Tibial nerve (tissue), 4 donors: Measurements from ENCODE around the gene FAM222B. TPM values are rescaled to one million over a fixed set of nuclear protein-coding genes. Genes with fewer than 3 reads are reported as not detected.
"Not testable (repeated sequence)": the region's sequence is repeated elsewhere in the genome, so short reads cannot be mapped to it uniquely, and the experiment has no call there.

Source experiments
- DNase-seq, 2 donors: peaks; one replicate each; pipeline ENCODE4 v3.0.0-alpha.2; 2019; ENCODE audit warnings: low spot score in 2 of 2
- H3K27ac ChIP-seq, 4 donors: fragments of 200-600 bp; sonication (generic) in 3 of 4; one replicate each; pipeline ENCODE4 v1.5.1; 2017 to 2019; ENCODE audit warnings: mild to moderate bottlenecking in 1 of 4
- H3K27me3 ChIP-seq, 2 donors: fragments of 200-600 bp; sonication (generic) in 1 of 2; one replicate each; pipeline versions ENCODE4 v1.5.1 to v1.6.0; 2017 to 2019
- H3K36me3 ChIP-seq, 3 donors: fragments of 200-600 bp; sonication (generic); one replicate each; pipeline ENCODE4 v1.5.1; 2018 to 2019
- H3K4me1 ChIP-seq, 4 donors: fragments of 200-600 bp; sonication (generic) in 3 of 4; one replicate each; pipeline ENCODE4 v1.5.1; 2017 to 2019
- H3K4me3 ChIP-seq, 4 donors: fragments of 200-600 bp; sonication (generic) in 3 of 4; one replicate each; pipeline ENCODE4 v1.5.1; 2017 to 2019; ENCODE audit warnings: mild to moderate bottlenecking in 1 of 4, moderate library complexity in 1 of 4
- H3K9me3 ChIP-seq, 4 donors: fragments of 200-600 bp; sonication (generic) in 3 of 4; one replicate each; pipeline ENCODE4 v1.5.1; 2017 to 2019
- EP300 ChIP-seq, 2 donors: sonication (generic); formaldehyde crosslinking; IDR thresholded peaks; one replicate each; pipeline ENCODE4 v1.6.1; 2017; ENCODE audit warnings: antibody characterized with exemption in 2 of 2, mild to moderate bottlenecking in 1 of 2
- POLR2A ChIP-seq, 2 donors: fragments of 450-650 bp; IDR thresholded peaks; one replicate each; pipeline ENCODE4 v1.6.1; 2017; ENCODE audit warnings: antibody characterized with exemption in 2 of 2, mild to moderate bottlenecking in 2 of 2, moderate library complexity in 2 of 2
- WGBS, 2 donors: methylation state at CpG; one replicate each; pipeline ENCODE4 v1.1.5; 2018; 5-methylcytosine and 5-hydroxymethylcytosine counted together
- total RNA-seq, 4 donors: library from RNA; depleted of rRNA; stranded (reverse); fragments of >200 nt; gene quantifications; one replicate each; pipeline ENCODE4 v1.1.0, GENCODE V29; 2016
- TF ChIP-seq, protein P1 (sequence below), 5 experiments: fragments of 200-600 bp in 3 of 5; fragments of 450-650 bp in 2 of 5; sonication (generic) in 3 of 5; IDR thresholded peaks; one replicate each; pipeline ENCODE4 v1.5.1; 2016 to 2019; ENCODE audit warnings: antibody characterized with exemption in 5 of 5, mild to moderate bottlenecking in 3 of 5, moderate library complexity in 2 of 5

FAM222B gene
- total RNA-seq, 4 donors from 2014 or later: 6.1 to 17.1 (median 11.4) TPM

GRCh38 chr17:28783161-28783560, 59.4 kb downstream of the FAM222B start:
- H3K27ac ChIP-seq: no peak overlapping the region

DNA sequence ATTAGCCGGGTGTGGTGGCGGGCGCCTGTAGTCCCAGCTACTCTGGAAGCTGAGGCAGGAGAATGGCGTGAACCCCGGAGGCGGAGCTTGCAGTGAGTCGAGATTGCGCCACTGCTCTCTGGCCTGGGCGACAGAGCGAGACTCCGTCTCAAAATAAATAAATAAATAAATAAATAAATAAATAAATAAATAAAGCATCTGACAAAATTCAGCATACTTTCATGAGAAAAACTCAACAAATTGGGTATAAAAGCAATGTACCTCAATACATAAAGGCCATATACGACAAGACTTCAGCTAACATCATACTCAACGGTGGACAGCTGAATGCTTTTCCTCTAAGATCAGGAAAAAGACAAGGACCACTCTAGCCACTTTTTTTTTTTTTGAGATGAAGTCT, 63.0 kb downstream of the FAM222B start:
- H3K4me1 ChIP-seq, H3K9me3 ChIP-seq, H3K4me3 ChIP-seq, DNase-seq, H3K36me3 ChIP-seq, H3K27me3 ChIP-seq, H3K27ac ChIP-seq: not testable (repeated sequence)
- WGBS, 2 donors: 95 to 97% methylated on average over 13 of the region's 13 CpGs

More at GRCh38 chr17:28783161-28783560, 59.4 kb downstream of the FAM222B start:
- Histone ChIP-seq H3K9me3 (no peaks in the 10 kb centered on the region), H3K4me1 (no peaks in the 10 kb centered on the region), H3K36me3 (peaks cover 0 to 2% (median 0%) of the 10 kb centered on the region in 3 donors), H3K27me3 (no peaks in the 10 kb centered on the region), H3K4me3 (no peak overlapping the region)
- WGBS, 2 donors: 88 to 90% methylated on average over 3 of the region's 3 CpGs
- no peak for DNase-seq
- TF ChIP-seq POLR2A (IDR thresholded peaks at IDR 0.05): no peak
- no peak for TF ChIP-seq EP300 (IDR thresholded peaks at IDR 0.05)
- TF ChIP-seq, protein P1, sequence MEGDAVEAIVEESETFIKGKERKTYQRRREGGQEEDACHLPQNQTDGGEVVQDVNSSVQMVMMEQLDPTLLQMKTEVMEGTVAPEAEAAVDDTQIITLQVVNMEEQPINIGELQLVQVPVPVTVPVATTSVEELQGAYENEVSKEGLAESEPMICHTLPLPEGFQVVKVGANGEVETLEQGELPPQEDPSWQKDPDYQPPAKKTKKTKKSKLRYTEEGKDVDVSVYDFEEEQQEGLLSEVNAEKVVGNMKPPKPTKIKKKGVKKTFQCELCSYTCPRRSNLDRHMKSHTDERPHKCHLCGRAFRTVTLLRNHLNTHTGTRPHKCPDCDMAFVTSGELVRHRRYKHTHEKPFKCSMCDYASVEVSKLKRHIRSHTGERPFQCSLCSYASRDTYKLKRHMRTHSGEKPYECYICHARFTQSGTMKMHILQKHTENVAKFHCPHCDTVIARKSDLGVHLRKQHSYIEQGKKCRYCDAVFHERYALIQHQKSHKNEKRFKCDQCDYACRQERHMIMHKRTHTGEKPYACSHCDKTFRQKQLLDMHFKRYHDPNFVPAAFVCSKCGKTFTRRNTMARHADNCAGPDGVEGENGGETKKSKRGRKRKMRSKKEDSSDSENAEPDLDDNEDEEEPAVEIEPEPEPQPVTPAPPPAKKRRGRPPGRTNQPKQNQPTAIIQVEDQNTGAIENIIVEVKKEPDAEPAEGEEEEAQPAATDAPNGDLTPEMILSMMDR (IDR thresholded peaks at IDR 0.05): no peak

- DNase-seq: no peak
- H3K36me3 ChIP-seq: peaks cover 0 to 7% (median 0%) of the 10 kb centered on the region in 3 donors
- no peak overlapping the region for H3K4me3 ChIP-seq
- H3K4me1 ChIP-seq: peaks cover 0 to 3% (median 0%) of the 10 kb centered on the region in 4 donors
- H3K9me3 ChIP-seq: no peaks in the 10 kb centered on the region
- WGBS, 2 donors: 41 to 68% methylated on average over 1 of the region's 1 CpG
- no peak overlapping the region for H3K27ac ChIP-seq
- TF ChIP-seq EP300 (IDR thresholded peaks at IDR 0.05) (no peak), POLR2A (IDR thresholded peaks at IDR 0.05) (no peak)
- TF ChIP-seq, protein P1 (IDR thresholded peaks at IDR 0.05): no peak
- no peaks in the 10 kb centered on the region for H3K27me3 ChIP-seq
Measured at GRCh38 chr17:28777178-28777577, 65.4 kb downstream of the FAM222B start.

- no peak overlapping the region for H3K27ac ChIP-seq
- no peak overlapping the region for H3K4me3 ChIP-seq
- peaks cover 0 to 7% (median 0%) of the 10 kb centered on the region in 3 donors for H3K36me3 ChIP-seq
- WGBS, 2 donors: 66 to 76% methylated on average over 3 of the region's 3 CpGs
- H3K9me3 ChIP-seq: no peaks in the 10 kb centered on the region
- no peak for DNase-seq
- H3K27me3 ChIP-seq: no peaks in the 10 kb centered on the region
- TF ChIP-seq POLR2A (IDR thresholded peaks at IDR 0.05) (no peak), EP300 (IDR thresholded peaks at IDR 0.05) (no peak)
- H3K4me1 ChIP-seq: peaks cover 0 to 3% (median 0%) of the 10 kb centered on the region in 4 donors
Measured at GRCh38 chr17:28774206-28774605, 68.4 kb downstream of the FAM222B start.

- Histone ChIP-seq H3K9me3 (no peaks in the 10 kb centered on the region), H3K36me3 (peaks cover 0 to 7% (median 0%) of the 10 kb centered on the region in 3 donors), H3K27me3 (no peaks in the 10 kb centered on the region), H3K4me1 (peaks cover 0 to 3% (median 0%) of the 10 kb centered on the region in 4 donors), H3K4me3 (no peak overlapping the region), H3K27ac (no peak overlapping the region)
- 69 to 75% methylated on average over 6 of the region's 6 CpGs for WGBS, 2 donors
- TF ChIP-seq POLR2A (IDR thresholded peaks at IDR 0.05) (no peak), EP300 (IDR thresholded peaks at IDR 0.05) (no peak)
- TF ChIP-seq, protein P1 (IDR thresholded peaks at IDR 0.05): no peak
- no peak for DNase-seq
Measured at GRCh38 chr17:28773736-28774135, 68.9 kb downstream of the FAM222B start.

DNA sequence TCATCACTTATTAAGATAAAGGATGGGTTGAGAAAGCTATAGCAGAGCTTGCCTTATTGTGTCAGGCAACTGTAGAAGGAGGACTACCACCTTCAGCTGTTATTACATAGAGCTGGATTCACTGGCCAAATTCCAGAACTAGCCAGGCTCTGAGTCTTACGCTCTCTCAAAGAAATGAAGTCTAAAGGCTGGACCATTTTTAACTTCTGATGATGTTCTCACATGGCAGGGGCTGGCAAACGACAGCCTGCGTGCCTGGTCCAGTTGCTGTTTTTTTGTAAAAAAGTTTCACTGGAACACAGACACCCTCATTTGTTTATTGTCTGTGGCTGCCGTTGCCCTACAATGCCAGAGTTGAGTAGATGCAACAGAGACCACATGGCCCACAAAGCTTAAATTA, 77.6 kb downstream of the FAM222B start:
- Histone ChIP-seq H3K36me3 (peaks cover 0 to 33% (median 0%) of the 10 kb centered on the region in 3 donors), H3K27me3 (no peaks in the 10 kb centered on the region), H3K27ac (peak overlapping the region in 1 of 4 donors; percentile 29), H3K4me1 (peaks cover 0 to 25% (median 0%) of the 10 kb centered on the region in 4 donors), H3K9me3 (no peaks in the 10 kb centered on the region), H3K4me3 (no peak overlapping the region)
- no peak for DNase-seq
- TF ChIP-seq, protein P1 (IDR thresholded peaks at IDR 0.05): no peak
- no peak for TF ChIP-seq POLR2A (IDR thresholded peaks at IDR 0.05)
- no peak for TF ChIP-seq EP300 (IDR thresholded peaks at IDR 0.05)
- 47 to 56% methylated on average over 4 of the region's 4 CpGs for WGBS, 2 donors
